K562 (cell line): ENCODE data around the gene PPP4C. TPM values are rescaled to one million over a fixed set of nuclear protein-coding genes. Genes with fewer than 3 reads are reported as not detected.

Experiments used
- CREB1 ChIP-seq, 2 experiments: sonication (generic) in 1 of 2; formaldehyde crosslinking in 1 of 2; IDR thresholded peaks; 2 replicates each; pipeline versions ENCODE4 v1.6.1 to v1.8.0; 2012 to 2022; ENCODE audit warnings: inconsistent platforms in 1 of 2, mild to moderate bottlenecking in 1 of 2, missing genetic modification reagents in 1 of 2, moderate library complexity in 1 of 2
- MLX ChIP-seq, 2 experiments: fragments of 450-650 bp in 1 of 2; sonication (generic) in 1 of 2; formaldehyde crosslinking; conservative IDR thresholded peaks; 2 replicates each; pipeline versions ENCODE4 v1.4.0 to v1.8.1; 2020 to 2022; ENCODE audit warnings: mild to moderate bottlenecking in 1 of 2, missing genetic modification reagents in 1 of 2
- MTA1 ChIP-seq: fragments of 450-650 bp; IDR thresholded peaks from 2 replicates; pipeline ENCODE4 v1.6.1; 2017; ENCODE audit warnings: borderline replicate concordance
- PRDM10 ChIP-seq: fragments of 450-650 bp; IDR thresholded peaks from 2 replicates; pipeline ENCODE4 v1.6.1; 2018; ENCODE audit not compliant: partially characterized antibody
- SRSF1 ChIP-seq: fragments of 200-400 bp; formaldehyde crosslinking; IDR thresholded peaks from 2 replicates; pipeline ENCODE4 v1.6.1; 2017; ENCODE audit warnings: mild to moderate bottlenecking, low read depth, low read length, moderate library complexity
- ZBTB33 ChIP-seq: sonication (generic); formaldehyde crosslinking; IDR thresholded peaks from 2 replicates; pipeline ENCODE4 v1.8.1; 2023; ENCODE audit warnings: mild to moderate bottlenecking, missing genetic modification reagents
- ZMIZ1 ChIP-seq, 2 experiments: fragments of 150-350 bp in 1 of 2; IDR thresholded peaks; 2 replicates each; pipeline ENCODE4 v1.6.1; 2012 to 2016; ENCODE audit warnings: low read depth in 2 of 2, low read length in 2 of 2, mild to moderate bottlenecking in 1 of 2, moderate library complexity in 1 of 2
- ZNF212 ChIP-seq: fragments of 450-650 bp; formaldehyde crosslinking; IDR thresholded peaks from 2 replicates; pipeline ENCODE4 v1.4.0; 2020; ENCODE audit warnings: mild to moderate bottlenecking
- ZNF280B ChIP-seq: fragments of 250-450 bp; sonication (Bioruptor Pico); IDR thresholded peaks from 2 replicates; pipeline ENCODE4 v1.5.1; 2021; ENCODE audit warnings: mild to moderate bottlenecking
- ZNF639 ChIP-seq, 2 experiments: fragments of 200-800 bp in 1 of 2; sonication (Bioruptor generic) in 1 of 2; sonication (generic) in 1 of 2; formaldehyde crosslinking in 1 of 2; IDR thresholded peaks in 1 of 2; conservative IDR thresholded peaks in 1 of 2; 2 replicates each; pipeline versions ENCODE4 v1.5.0 to v1.6.1; 2016 to 2020; ENCODE audit warnings: missing compliant biosample characterization in 1 of 2, missing genetic modification characterization in 1 of 2, missing genetic modification reagents in 1 of 2
- polyA plus RNA-seq, 8 experiments: library from polyadenylated mRNA; depleted of rRNA in 4 of 8; stranded (reverse) in 5 of 8; unstranded in 3 of 8; fragments of >200 nt; fragmentation: Nextera tagmentation in 2 of 8; fragmentation: Illumina TruSeq in 1 of 8; extraction: Ambion mirVana in 2 of 8; extraction: Trizol in 1 of 8; gene quantifications; 2 replicates each; pipeline versions ENCODE4 v1.2.1 to v1.2.3, GENCODE V29; 2011 to 2014; ENCODE audit warnings: inconsistent platforms in 1 of 8, missing spikeins in 1 of 8
- total RNA-seq, 7 experiments: library from RNA; depleted of rRNA in 6 of 7; stranded (reverse); fragments of >200 nt in 6 of 7; fragmentation: Illumina TruSeq in 2 of 7; extraction: Trizol in 2 of 7; gene quantifications; 2 replicates each; pipeline versions ENCODE4 v1.2.1 to v1.2.3, GENCODE V29; 2011 to 2021; ENCODE audit warnings: low replicate concordance in 1 of 7

PPP4C gene
- total and polyA plus RNA-seq, 9 of the 15 experiments (the other 6 are each of a cell fraction or from before 2014, with no cell fraction given): 3.5 to 183 (median 131) TPM

- TF ChIP-seq ZMIZ1 (IDR thresholded peaks at IDR 0.05; ENCODE audit: low read depth in 2 of 2, low read length in 2 of 2) (no peak), CREB1 (IDR thresholded peaks at IDR 0.05) (peak; percentile 49; the same call in 1 of the 2 replicates), CREB1 (CRISPR knock-in tag; IDR thresholded peaks at IDR 0.05) (peak; percentile 71), MTA1 (0 out of 2 replicates have a peak, but pooled peaks have one; percentile 29), SRSF1 (no peak), ZNF212 (CRISPR knock-in tag) (no peak), ZNF639 (CRISPR knock-in tag; conservative IDR thresholded peaks at IDR 0.05 in 1 of 2, IDR thresholded peaks at IDR 0.05 in 1 of 2) (peak in 1 of 2 experiments; percentile 76; a peak in 2 of 4 replicates), ZBTB33 (CRISPR knock-in tag) (peak; percentile 76), MLX (CRISPR knock-in tag; conservative IDR thresholded peaks at IDR 0.05) (peak in 1 of 2 experiments; percentile 80; a peak in 1 of 4 replicates), ZNF280B (no peak), PRDM10 (peak; percentile 76)
Observed at GRCh38 chr16:30052671-30053372, 23.0 kb upstream of the PPP4C start (continued).
